Fibroblast of lung (primary cell): ENCODE data around the gene RRP36.

Source experiments
- CTCF ChIP-seq, 2 donors: IDR thresholded peaks in 1 of 2; conservative IDR thresholded peaks in 1 of 2; 1 replicate in 1 of 2; 2 replicates in 1 of 2; pipeline ENCODE4 v1.5.1; 2011 to 2012; ENCODE audit warnings: low read length in 2 of 2, control low read depth in 1 of 2, inconsistent platforms in 1 of 2, low read depth in 1 of 2, mild to moderate bottlenecking in 1 of 2
- EZH2 ChIP-seq: IDR thresholded peaks from 2 replicates; pipeline ENCODE4 v1.5.1; 2012; ENCODE audit warnings: low read length, control low read depth, mild to moderate bottlenecking; ENCODE audit errors: missing control alignments

GRCh38 chr6:42996513-42996912 is 24.9 kb upstream of the RRP36 start:
- TF ChIP-seq CTCF (conservative IDR thresholded peaks at IDR 0.05 in 1 of 2, IDR thresholded peaks at IDR 0.05 in 1 of 2; ENCODE audit: low read depth in 1 of 2, low read length in 2 of 2) (peak in 1 of 2 donors; percentile 22), EZH2 (no peak)
